HepG2 (cell line): Measurements from ENCODE around the gene NARS2. TPM values are rescaled to one million over a fixed set of nuclear protein-coding genes. Genes with fewer than 3 reads are reported as not detected.
A peak's percentile ranks its signal among the peaks of the same experiment; 100 is the strongest.

Experiments
- EP300 ChIP-seq, 3 experiments: sonication (generic) in 1 of 3; formaldehyde crosslinking in 1 of 3; IDR thresholded peaks; 2 replicates each; pipeline versions ENCODE4 v1.5.1 to v1.6.1; 2011 to 2020; ENCODE audit warnings: low read depth in 2 of 3, low read length in 2 of 3, borderline replicate concordance in 1 of 3, improper control_type of control experiment in 1 of 3, mild to moderate bottlenecking in 1 of 3, missing genetic modification reagents in 1 of 3, moderate library complexity in 1 of 3
- ERF ChIP-seq: IDR thresholded peaks from 2 replicates; pipeline ENCODE4 v1.6.1; 2018; ENCODE audit warnings: missing biosample characterization, missing genetic modification reagents
- FOSL2 ChIP-seq: sonication (generic); formaldehyde crosslinking; IDR thresholded peaks from 2 replicates; pipeline ENCODE4 v1.4.0; 2020; ENCODE audit warnings: missing genetic modification reagents
- FOXJ3 ChIP-seq: sonication (generic); formaldehyde crosslinking; IDR thresholded peaks from 2 replicates; pipeline ENCODE4 v1.4.0; 2020; ENCODE audit warnings: missing genetic modification reagents, mild to moderate bottlenecking, borderline replicate concordance
- HHEX ChIP-seq: IDR thresholded peaks from 2 replicates; pipeline ENCODE4 v1.6.1; 2016; ENCODE audit warnings: control low read depth
- KAT8 ChIP-seq: IDR thresholded peaks from 2 replicates; pipeline ENCODE4 v1.6.1; 2016; ENCODE audit warnings: missing genetic modification reagents, missing compliant biosample characterization
- KDM4B ChIP-seq: sonication (generic); formaldehyde crosslinking; IDR thresholded peaks from 2 replicates; pipeline ENCODE4 v1.4.0; 2020; ENCODE audit warnings: missing genetic modification reagents
- NR2F1 ChIP-seq, 2 experiments: fragments of 450-650 bp in 1 of 2; formaldehyde crosslinking in 1 of 2; IDR thresholded peaks; 2 replicates each; pipeline versions ENCODE4 v1.5.0 to v1.6.1; 2016 to 2020; ENCODE audit warnings: mild to moderate bottlenecking in 1 of 2, missing compliant biosample characterization in 1 of 2, missing genetic modification reagents in 1 of 2, moderate library complexity in 1 of 2
- PATZ1 ChIP-seq: sonication (generic); formaldehyde crosslinking; IDR thresholded peaks from 2 replicates; pipeline ENCODE4 v1.4.0; 2020; ENCODE audit warnings: missing genetic modification reagents
- PAXIP1 ChIP-seq: sonication (generic); formaldehyde crosslinking; conservative IDR thresholded peaks from 2 replicates; pipeline ENCODE4 v1.4.0; 2020; ENCODE audit warnings: mild to moderate bottlenecking, missing genetic modification reagents, moderate library complexity
- SAP130 ChIP-seq: IDR thresholded peaks from 2 replicates; pipeline ENCODE4 v1.6.1; 2016; ENCODE audit warnings: low read depth
- SOX13 ChIP-seq, 3 experiments: fragments of 450-650 bp in 1 of 3; sonication (generic) in 1 of 3; formaldehyde crosslinking in 1 of 3; IDR thresholded peaks in 2 of 3; conservative IDR thresholded peaks in 1 of 3; 2 replicates each; pipeline versions ENCODE4 v1.5.0 to v1.6.1; 2016 to 2020; ENCODE audit warnings: antibody characterized with exemption in 1 of 3, mild to moderate bottlenecking in 1 of 3, missing compliant biosample characterization in 1 of 3, missing genetic modification reagents in 1 of 3, moderate library complexity in 1 of 3
- TFDP2 ChIP-seq: sonication (generic); formaldehyde crosslinking; IDR thresholded peaks from 2 replicates; pipeline ENCODE4 v1.4.0; 2020; ENCODE audit warnings: missing genetic modification reagents
- ZBTB7B ChIP-seq: sonication (generic); formaldehyde crosslinking; IDR thresholded peaks from 2 replicates; pipeline ENCODE4 v1.4.0; 2020; ENCODE audit warnings: missing genetic modification reagents
- ZNF12 ChIP-seq: sonication (generic); formaldehyde crosslinking; IDR thresholded peaks from 2 replicates; pipeline ENCODE4 v1.5.0; 2020; ENCODE audit warnings: missing genetic modification reagents
- ZNF160 ChIP-seq: sonication (generic); formaldehyde crosslinking; IDR thresholded peaks from 2 replicates; pipeline ENCODE4 v1.8.0; 2022; ENCODE audit warnings: mild to moderate bottlenecking, inconsistent platforms, missing genetic modification reagents
- ZNF670 ChIP-seq: sonication (generic); formaldehyde crosslinking; IDR thresholded peaks from 2 replicates; pipeline ENCODE4 v1.8.0; 2022; ENCODE audit warnings: mild to moderate bottlenecking, missing genetic modification reagents, borderline replicate concordance
- ZSCAN21 ChIP-seq: sonication (generic); formaldehyde crosslinking; IDR thresholded peaks from 2 replicates; pipeline ENCODE4 v1.8.0; 2022; ENCODE audit warnings: mild to moderate bottlenecking, missing genetic modification reagents, moderate library complexity, borderline replicate concordance
- polyA plus RNA-seq, 8 experiments: library from polyadenylated mRNA; depleted of rRNA in 3 of 8; stranded (reverse) in 7 of 8; unstranded in 1 of 8; fragments of >200 nt; fragmentation: Illumina TruSeq in 4 of 8; extraction: Trizol in 4 of 8; gene quantifications; 2 replicates each; pipeline versions ENCODE4 v1.2.1 to v1.2.3, GENCODE V29; 2011 to 2016; ENCODE audit warnings: low read depth in 4 of 8, missing spikeins in 1 of 8, mixed read lengths in 1 of 8; ENCODE audit not compliant: insufficient read depth in 1 of 8
- total RNA-seq, 5 experiments: library from RNA; depleted of rRNA; stranded (reverse); fragments of >200 nt; fragmentation: Illumina TruSeq; extraction: Trizol; gene quantifications; 2 replicates each; pipeline ENCODE4 v1.2.3, GENCODE V29; 2016; ENCODE audit warnings: low read depth in 1 of 5
- TF ChIP-seq, protein P1 (sequence below): sonication (generic); formaldehyde crosslinking; IDR thresholded peaks from 2 replicates; pipeline ENCODE4 v1.8.0; 2022; ENCODE audit warnings: mild to moderate bottlenecking, missing genetic modification reagents
- TF ChIP-seq, protein P2 (sequence below): IDR thresholded peaks from 2 replicates; pipeline ENCODE4 v1.6.1; 2016

NARS2 gene
- total and polyA plus RNA-seq, 2 of the 13 experiments (the other 11 are each of a cell fraction or from before 2014, with no cell fraction given), result 45.9 to 65.0 TPM

DNA sequence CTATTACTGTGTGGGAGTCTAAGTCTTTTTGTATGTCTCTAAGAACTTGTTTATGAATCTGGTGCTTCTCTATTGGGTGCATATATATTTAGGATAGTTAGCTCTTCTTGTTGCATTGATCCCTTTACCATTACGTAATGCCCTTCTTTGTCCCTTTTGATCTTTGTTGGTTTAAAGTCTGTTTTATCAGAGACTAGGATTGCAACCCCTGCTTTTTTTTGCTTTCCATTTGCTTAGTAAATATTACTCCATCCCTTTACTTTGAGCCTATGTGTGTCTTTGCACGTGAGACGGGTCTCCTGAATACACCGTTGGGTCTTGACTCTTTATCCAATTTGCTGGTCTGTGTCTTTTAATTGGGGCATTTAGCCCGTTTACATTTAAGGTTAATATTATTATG, 26.4 kb upstream of the NARS2 start (continued):
- TF ChIP-seq TFDP2 (CRISPR knock-in tag) (peak; percentile 38; the same call in 1 of the 2 replicates), EP300 (IDR thresholded peaks at IDR 0.05; ENCODE audit: low read depth in 2 of 2, low read length in 2 of 2) (peak in 1 of 2 experiments; percentile 86; a peak in 2 of 4 replicates), EP300 (CRISPR knock-in tag; IDR thresholded peaks at IDR 0.05; ENCODE audit: borderline replicate concordance) (peak; percentile 88), ZNF12 (peak; percentile 65), SAP130 (CRISPR knock-in tag) (peak; percentile 62), ZNF160 (CRISPR knock-in tag) (peak; percentile 39; the same call in 1 of the 2 replicates), HHEX (CRISPR knock-in tag) (peak; percentile 32; the same call in 1 of the 2 replicates), KDM4B (CRISPR knock-in tag) (0 out of 2 replicates have a peak, but pooled peaks have one; percentile 48), NR2F1 (CRISPR knock-in tag; IDR thresholded peaks at IDR 0.05) (peak in 1 of 2 experiments; percentile 60; a peak in 2 of 4 replicates), ZBTB7B (CRISPR knock-in tag) (0 out of 2 replicates have a peak, but pooled peaks have one; percentile 32), ZNF670 (peak; percentile 92), SOX13 (IDR thresholded peaks at IDR 0.05) (peak; percentile 68), SOX13 (CRISPR knock-in tag; conservative IDR thresholded peaks at IDR 0.05 in 1 of 2, IDR thresholded peaks at IDR 0.05 in 1 of 2) (peak in 1 of 2 experiments; percentile 95; a peak in 2 of 4 replicates), PATZ1 (CRISPR knock-in tag) (peak; percentile 69), PAXIP1 (CRISPR knock-in tag) (peak; percentile 94), FOXJ3 (peak; percentile 97), ERF (peak; percentile 76; the same call in 1 of the 2 replicates), FOSL2 (CRISPR knock-in tag) (peak; percentile 61), ZSCAN21 (CRISPR knock-in tag) (0 out of 2 replicates have a peak, but pooled peaks have one; percentile 33), KAT8 (CRISPR knock-in tag) (peak; percentile 82)
- TF ChIP-seq, protein P1, sequence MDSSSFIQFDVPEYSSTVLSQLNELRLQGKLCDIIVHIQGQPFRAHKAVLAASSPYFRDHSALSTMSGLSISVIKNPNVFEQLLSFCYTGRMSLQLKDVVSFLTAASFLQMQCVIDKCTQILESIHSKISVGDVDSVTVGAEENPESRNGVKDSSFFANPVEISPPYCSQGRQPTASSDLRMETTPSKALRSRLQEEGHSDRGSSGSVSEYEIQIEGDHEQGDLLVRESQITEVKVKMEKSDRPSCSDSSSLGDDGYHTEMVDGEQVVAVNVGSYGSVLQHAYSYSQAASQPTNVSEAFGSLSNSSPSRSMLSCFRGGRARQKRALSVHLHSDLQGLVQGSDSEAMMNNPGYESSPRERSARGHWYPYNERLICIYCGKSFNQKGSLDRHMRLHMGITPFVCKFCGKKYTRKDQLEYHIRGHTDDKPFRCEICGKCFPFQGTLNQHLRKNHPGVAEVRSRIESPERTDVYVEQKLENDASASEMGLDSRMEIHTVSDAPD, result 0 out of 2 replicates have a peak, but pooled peaks have one; percentile 26
- TF ChIP-seq, protein P2, sequence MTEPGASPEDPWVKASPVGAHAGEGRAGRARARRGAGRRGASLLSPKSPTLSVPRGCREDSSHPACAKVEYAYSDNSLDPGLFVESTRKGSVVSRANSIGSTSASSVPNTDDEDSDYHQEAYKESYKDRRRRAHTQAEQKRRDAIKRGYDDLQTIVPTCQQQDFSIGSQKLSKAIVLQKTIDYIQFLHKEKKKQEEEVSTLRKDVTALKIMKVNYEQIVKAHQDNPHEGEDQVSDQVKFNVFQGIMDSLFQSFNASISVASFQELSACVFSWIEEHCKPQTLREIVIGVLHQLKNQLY (CRISPR knock-in tag), result peak; percentile 91
